ENCODE measurements around the gene COASY.

COASY gene

GRCh38 chr17:42561897-42562387, at the start of gene COASY:
Gene COASY, plus strand, starts transcription at chr17:42562148. Its CDS starts 475 bp downstream, at chr17:42562623.
- peak; percentile 89 for DNase-seq

GRCh38 chr17:42512246-42512645, 49.7 kb upstream of the COASY start:
- no peak for DNase-seq

- no peak for DNase-seq
Measured at GRCh38 chr17:42512733-42513251, 49.2 kb upstream of the COASY start.

GRCh38 chr17:42513686-42514085, 48.3 kb upstream of the COASY start:
- no peak for DNase-seq

- no peak for DNase-seq
Measured at GRCh38 chr17:42514279-42514678, 47.7 kb upstream of the COASY start.

GRCh38 chr17:42514867-42515266, 47.1 kb upstream of the COASY start:
- no peak for DNase-seq

GRCh38 chr17:42517516-42517915, 44.4 kb upstream of the COASY start:
- peak; percentile 85 for DNase-seq

- no peak for DNase-seq
Measured at GRCh38 chr17:42518046-42518754, 43.7 kb upstream of the COASY start.

GRCh38 chr17:42518755-42519545, 43.0 kb upstream of the COASY start:
- no peak for DNase-seq

GRCh38 chr17:42519546-42520491, 42.1 kb upstream of the COASY start:
- DNase-seq, result no peak

- no peak for DNase-seq
Measured at GRCh38 chr17:42520540-42520951, 41.4 kb upstream of the COASY start.

GRCh38 chr17:42521036-42521435, 40.9 kb upstream of the COASY start:
- no peak for DNase-seq

GRCh38 chr17:42521666-42522262, 40.2 kb upstream of the COASY start:
- no peak for DNase-seq

- DNase-seq, result no peak
Measured at GRCh38 chr17:42522263-42522790, 39.6 kb upstream of the COASY start.

GRCh38 chr17:42522798-42523278, 39.1 kb upstream of the COASY start:
- no peak for DNase-seq

- DNase-seq, result no peak
Measured at GRCh38 chr17:42525221-42525620, 36.7 kb upstream of the COASY start.

- DNase-seq, result no peak
Measured at GRCh38 chr17:42526031-42526444, 35.9 kb upstream of the COASY start.

- no peak for DNase-seq
Measured at GRCh38 chr17:42527932-42528331, 34.0 kb upstream of the COASY start.

GRCh38 chr17:42529061-42529460, 32.9 kb upstream of the COASY start:
- no peak for DNase-seq

GRCh38 chr17:42530952-42531454, 30.9 kb upstream of the COASY start:
- DNase-seq, result no peak
